PFSK-1 (cell line): ENCODE results near the gene SMIM24.

Experiments used
- POLR2AphosphoS5 ChIP-seq: IDR thresholded peaks from 2 replicates; pipeline ENCODE4 v1.6.1; 2012; ENCODE audit warnings: low read depth, mild to moderate bottlenecking, control low read depth, low read length, moderate library complexity
- SIN3A ChIP-seq: IDR thresholded peaks from 2 replicates; pipeline ENCODE4 v1.6.1; 2012; ENCODE audit warnings: mild to moderate bottlenecking, low read length, moderate library complexity, borderline replicate concordance; ENCODE audit not compliant: insufficient read depth
- TAF1 ChIP-seq: IDR thresholded peaks from 2 replicates; pipeline ENCODE4 v1.6.1; 2012; ENCODE audit warnings: low read length, control low read depth, borderline replicate concordance; ENCODE audit not compliant: insufficient read depth
- TF ChIP-seq, protein P1 (sequence below), 2 experiments: IDR thresholded peaks; 2 replicates each; pipeline versions ENCODE4 v1.6.1 to v1.8.0; 2011 to 2012; ENCODE audit warnings: low read depth in 2 of 2, low read length in 2 of 2, control low read depth in 1 of 2, inconsistent platforms in 1 of 2, mild to moderate bottlenecking in 1 of 2, moderate library complexity in 1 of 2; ENCODE audit not compliant: insufficient read depth in 1 of 2

DNA sequence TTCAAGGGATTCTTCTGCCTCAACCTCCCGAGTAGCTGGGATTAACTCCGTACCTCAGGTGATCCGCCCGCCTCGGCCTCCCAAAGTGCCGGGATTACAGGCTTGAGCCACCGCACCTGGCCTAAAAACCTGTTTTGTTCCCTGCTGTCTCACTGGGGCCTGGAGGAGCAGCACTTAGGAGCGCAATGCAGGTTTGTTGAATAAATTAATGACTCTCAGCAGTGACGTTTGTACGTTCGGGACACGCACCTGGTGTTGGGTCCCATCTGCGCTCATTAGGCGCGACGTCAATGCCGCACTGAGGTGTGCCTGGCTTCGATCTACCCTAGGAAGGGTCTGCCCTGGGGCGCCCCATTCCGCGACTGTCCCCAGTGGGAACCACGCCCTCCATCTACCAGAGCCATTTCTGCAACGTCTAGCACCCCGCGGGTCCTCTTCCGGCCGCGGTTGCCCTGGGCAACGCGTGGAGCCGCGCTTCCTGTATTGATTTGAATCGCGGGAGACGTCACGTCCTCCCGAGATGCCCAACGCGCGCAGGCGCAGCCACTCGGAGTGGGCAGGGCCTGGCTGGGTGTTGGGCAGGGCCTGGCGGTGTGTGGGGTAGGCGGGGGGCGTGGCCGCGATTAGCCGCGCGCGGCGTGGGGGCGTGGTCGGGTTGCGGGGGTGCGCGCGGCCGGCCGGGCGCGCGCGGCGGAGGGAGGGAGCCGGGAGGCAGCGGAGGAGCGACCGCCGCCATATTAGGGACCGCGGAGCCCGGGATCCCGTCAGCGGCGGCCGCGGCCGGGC, 25.5 kb upstream of the SMIM24 start, which contains the start of gene FZR1:
- TF ChIP-seq POLR2AphosphoS5 (no peak; the same call in 1 of the 2 replicates), TAF1 (0 out of 2 replicates have a peak, but pooled peaks have one; percentile 30), SIN3A (0 out of 2 replicates have a peak, but pooled peaks have one; percentile 12)
- TF ChIP-seq, protein P1, sequence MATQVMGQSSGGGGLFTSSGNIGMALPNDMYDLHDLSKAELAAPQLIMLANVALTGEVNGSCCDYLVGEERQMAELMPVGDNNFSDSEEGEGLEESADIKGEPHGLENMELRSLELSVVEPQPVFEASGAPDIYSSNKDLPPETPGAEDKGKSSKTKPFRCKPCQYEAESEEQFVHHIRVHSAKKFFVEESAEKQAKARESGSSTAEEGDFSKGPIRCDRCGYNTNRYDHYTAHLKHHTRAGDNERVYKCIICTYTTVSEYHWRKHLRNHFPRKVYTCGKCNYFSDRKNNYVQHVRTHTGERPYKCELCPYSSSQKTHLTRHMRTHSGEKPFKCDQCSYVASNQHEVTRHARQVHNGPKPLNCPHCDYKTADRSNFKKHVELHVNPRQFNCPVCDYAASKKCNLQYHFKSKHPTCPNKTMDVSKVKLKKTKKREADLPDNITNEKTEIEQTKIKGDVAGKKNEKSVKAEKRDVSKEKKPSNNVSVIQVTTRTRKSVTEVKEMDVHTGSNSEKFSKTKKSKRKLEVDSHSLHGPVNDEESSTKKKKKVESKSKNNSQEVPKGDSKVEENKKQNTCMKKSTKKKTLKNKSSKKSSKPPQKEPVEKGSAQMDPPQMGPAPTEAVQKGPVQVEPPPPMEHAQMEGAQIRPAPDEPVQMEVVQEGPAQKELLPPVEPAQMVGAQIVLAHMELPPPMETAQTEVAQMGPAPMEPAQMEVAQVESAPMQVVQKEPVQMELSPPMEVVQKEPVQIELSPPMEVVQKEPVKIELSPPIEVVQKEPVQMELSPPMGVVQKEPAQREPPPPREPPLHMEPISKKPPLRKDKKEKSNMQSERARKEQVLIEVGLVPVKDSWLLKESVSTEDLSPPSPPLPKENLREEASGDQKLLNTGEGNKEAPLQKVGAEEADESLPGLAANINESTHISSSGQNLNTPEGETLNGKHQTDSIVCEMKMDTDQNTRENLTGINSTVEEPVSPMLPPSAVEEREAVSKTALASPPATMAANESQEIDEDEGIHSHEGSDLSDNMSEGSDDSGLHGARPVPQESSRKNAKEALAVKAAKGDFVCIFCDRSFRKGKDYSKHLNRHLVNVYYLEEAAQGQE (IDR thresholded peaks at IDR 0.05; ENCODE audit: insufficient read depth in 1 of 2, low read depth in 2 of 2, low read length in 2 of 2) = no peak
